Fibroblast of skin of left biceps (primary cell): ENCODE results near the gene TNFRSF18.
"Not testable (repeated sequence)": the region's sequence is repeated elsewhere in the genome, so short reads cannot be mapped to it uniquely, and the experiment has no call there.

Source experiments
- DNase-seq, 2 experiments: peaks; one replicate each; pipeline ENCODE4 v3.0.0-alpha.2; 2013; ENCODE audit warnings: low read depth in 2 of 2

Gene TNFRSF18

DNA sequence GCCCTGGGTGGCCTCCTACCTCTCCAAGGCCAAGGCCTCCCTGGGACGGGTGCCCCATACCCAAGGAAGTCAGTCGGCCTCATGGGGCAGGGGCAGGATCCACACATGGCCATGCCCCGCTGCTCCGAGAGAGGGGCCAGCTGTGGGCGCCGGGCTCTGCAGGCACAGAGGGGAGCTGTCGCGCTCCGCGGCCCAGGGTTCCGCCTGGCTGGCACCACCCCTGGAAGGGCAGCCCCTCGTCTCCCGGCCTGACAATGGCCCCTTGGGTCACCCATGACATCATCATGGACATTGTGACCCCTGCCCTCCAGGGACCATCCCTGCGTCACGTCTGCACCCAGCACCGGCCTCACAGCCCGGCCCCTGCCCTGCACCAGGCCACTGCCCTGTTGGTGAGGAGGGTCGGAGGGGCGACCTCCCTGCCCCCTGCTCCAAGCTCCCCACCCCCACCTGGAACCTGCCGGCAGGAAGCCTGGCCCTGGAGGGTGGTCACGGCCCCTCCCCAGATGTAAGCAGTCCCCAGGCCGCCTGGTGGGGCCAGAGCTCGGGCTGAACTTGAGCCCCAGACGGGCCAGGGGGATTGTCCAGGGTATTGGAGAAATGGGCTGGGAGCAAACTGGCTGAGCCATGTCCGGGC is 26.9 kb downstream of the TNFRSF18 start:
- DNase-seq: no peak

- DNase-seq: no peak
Measured at GRCh38 chr1:1178794-1179331, 27.5 kb downstream of the TNFRSF18 start.

DNA sequence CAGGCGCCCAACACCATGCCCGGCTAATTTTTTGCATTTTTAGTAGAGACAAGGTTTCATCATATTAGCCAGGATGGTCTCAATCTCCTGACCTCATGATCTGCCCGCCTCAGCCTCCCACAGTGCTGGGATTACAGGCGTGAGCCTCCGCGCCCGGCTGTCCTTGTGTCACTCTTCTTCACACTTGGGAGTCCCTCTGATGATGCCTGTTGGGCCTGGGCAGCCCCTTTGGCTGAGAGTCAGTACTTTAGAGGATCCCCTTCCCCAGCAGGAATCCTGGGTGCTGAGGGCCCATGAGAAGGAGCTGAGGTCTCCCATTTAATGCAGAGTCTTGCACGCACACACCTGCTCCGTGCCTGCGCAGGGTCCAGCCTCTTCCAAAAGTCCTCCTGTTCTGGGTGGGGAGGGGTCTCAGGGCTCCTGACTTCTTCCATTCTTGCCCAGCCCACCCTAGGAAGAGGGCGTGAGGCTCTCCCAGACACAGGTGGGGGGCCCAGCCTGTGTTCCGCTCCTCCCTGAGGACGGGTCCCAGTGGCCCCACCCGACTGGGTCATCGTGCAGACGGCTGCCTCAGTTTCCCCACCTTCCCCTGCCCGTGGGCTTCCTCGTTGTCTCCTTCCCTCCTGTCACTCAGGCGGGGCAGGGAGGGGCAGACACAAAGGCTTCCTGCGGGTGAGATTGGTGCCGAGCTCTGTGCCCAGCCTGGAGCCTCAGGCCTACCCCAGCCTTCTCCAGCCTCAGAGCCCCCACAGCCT is 28.8 kb downstream of the TNFRSF18 start:
- no peak for DNase-seq

DNA sequence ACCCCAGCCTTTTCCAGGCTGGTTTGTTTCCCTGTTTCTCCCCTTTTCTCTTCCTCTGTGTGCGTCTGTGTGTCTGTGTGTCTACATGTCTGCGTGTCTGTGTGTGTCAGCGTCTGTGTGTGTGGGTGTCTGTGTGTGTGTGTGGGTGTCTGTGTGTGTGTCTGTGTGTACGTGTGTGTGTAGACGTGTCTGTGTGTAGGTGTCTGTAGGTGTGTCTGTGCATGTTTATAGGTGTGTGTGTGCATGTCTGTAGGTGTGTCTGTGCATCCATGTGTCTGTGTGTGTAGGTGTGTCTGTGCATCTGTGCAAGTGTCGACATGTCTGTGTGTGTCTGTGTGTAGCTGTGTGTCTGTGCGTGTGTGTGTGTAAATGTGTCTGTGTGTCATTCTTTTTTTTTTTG is 29.5 kb downstream of the TNFRSF18 start:
- no peak for DNase-seq

- not testable (repeated sequence) for DNase-seq
Measured at GRCh38 chr1:1176063-1176761, 30.2 kb downstream of the TNFRSF18 start.

GRCh38 chr1:1175221-1176062 is 30.9 kb downstream of the TNFRSF18 start:
- DNase-seq: no peak

GRCh38 chr1:1173793-1174415 is 32.5 kb downstream of the TNFRSF18 start, which contains the start of gene TTLL10:
TTLL10 (plus strand) TSS chr1:1173880; CDS start chr1:1179216, 5,336 bp downstream.
- DNase-seq: no peak

DNA sequence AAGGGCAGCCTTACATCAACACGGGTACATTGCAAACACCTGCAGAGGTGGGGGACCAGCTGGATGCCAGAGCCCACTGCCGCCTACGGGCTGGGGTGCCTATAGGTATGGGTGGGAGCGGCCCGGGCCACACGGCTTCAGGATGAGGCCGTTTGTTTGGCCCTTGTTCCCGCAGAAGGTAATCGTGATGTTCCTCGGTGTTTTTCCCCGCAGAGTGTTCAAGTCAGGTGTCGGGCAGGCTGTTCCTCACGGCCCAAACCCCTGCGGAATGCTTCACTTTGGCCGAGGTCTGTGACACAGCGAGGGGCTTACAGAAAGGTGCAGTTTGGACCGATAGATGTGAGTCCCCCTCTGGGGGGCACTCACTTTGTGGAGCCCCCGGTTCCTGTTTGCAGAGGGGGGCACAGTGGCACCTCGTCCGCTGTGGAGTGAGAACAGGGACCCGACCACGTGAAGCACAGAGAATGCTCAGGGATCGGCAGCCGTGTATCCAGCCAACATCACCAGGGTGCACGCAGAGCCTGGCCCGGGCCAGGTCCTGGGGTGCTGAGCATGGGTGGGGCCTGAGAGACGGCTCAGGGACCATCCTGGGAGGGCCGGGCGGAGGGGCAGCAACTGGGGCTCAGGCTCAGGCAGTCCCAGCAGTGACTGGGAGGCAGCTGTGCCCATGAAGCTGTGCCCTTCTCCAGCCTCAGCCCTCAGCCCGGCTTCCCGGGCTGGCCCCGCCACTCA is 33.2 kb downstream of the TNFRSF18 start:
- no peak for DNase-seq

GRCh38 chr1:1171546-1172340 is 34.6 kb downstream of the TNFRSF18 start:
- no peak for DNase-seq

- no peak for DNase-seq
Measured at GRCh38 chr1:1171161-1171545, 35.2 kb downstream of the TNFRSF18 start.

DNA sequence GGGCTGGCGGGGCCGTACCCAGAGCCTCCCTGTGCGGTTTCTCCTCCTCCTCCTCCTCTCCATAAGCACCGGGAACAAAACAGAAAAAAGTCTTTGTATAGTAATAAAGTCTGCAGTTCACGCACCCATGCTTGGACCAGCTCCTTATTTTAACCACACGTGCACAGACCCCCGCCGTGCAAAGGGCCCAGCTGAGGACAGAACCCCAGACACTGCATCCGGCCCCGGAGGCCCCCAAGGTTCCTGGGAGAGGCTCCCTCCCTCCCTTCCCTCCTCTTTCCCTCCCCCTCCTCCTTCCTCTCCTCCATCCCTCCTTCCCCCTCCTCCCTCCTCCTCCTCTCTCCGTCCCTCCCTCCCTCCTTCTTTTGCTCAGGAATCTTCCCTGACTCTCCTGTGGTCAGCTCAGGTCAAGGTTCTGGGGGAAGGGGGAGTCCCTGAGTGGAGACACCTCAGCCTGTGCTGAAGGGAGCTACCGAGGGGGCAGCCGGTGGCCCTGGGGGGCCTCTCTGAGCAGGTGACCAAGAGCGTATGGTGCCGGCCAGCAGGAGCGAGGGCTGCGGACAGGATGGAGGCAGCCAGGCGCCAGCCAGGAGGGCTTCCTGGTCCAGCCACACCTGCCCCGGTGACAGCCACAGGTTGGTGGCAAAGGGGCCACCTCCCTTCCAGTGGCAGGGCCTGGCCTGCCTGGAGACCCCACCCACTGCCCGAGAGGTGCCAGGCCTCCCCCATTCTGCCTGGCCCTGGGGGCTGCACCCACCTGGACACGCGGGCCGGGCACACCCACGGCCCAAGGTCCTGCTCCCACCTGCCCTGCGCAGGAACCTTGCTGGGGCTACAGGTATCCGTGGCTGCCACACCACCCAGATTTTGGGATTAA is 35.9 kb downstream of the TNFRSF18 start:
- DNase-seq: no peak

- no peak for DNase-seq
Measured at GRCh38 chr1:1169429-1170214, 36.8 kb downstream of the TNFRSF18 start.

- DNase-seq: no peak
Measured at GRCh38 chr1:1168451-1169411, 37.7 kb downstream of the TNFRSF18 start.

- no peak for DNase-seq
Measured at GRCh38 chr1:1167841-1168450, 38.4 kb downstream of the TNFRSF18 start.

DNA sequence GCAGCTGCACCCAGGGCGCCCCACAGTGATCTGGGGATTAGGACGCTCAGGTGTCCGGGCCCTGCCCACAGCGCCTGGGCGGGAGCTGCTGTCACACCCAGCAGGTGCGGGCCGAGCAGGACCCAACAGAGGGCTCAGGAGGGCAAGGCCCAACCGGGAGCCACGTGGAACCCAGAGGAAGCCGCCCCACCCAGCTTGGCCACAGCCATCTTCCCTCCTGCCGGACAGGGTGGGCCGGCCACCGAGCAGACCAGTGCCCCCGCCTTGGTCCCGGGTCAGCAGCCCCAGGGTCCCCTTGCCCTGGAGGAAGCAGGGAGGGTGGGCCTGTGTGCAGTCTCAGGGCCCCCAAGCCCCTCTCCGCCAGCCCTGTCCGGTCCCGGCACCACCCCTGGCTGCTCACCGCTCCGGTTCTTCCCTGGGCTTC is 39.0 kb downstream of the TNFRSF18 start:
- DNase-seq: no peak
